Smooth muscle cell (in vitro differentiated cells): Measurements from ENCODE around the gene IGLL1. TPM values are rescaled to one million over a fixed set of nuclear protein-coding genes. Genes with fewer than 3 reads are reported as not detected.

ENCODE experiments used
- DNase-seq: peaks from one replicate; lab custom pipeline; 2025; ENCODE audit not compliant: unreplicated experiment; lab: John Stamatoyannopoulos, UW
- H2AFZ ChIP-seq: fragments of 200-600 bp; sonication (generic); 2 replicates; pipeline ENCODE4 v1.6.0; 2016; ENCODE audit warnings: antibody characterized with exemption, low read depth, mild to moderate bottlenecking
- H3F3A ChIP-seq: fragments of 200-600 bp; sonication (generic); 2 replicates; pipeline ENCODE4 v1.6.0; 2017; ENCODE audit warnings: antibody characterized with exemption, low read depth
- H3K27ac ChIP-seq: fragments of 200-600 bp; sonication (generic); 2 replicates; pipeline ENCODE4 v1.5.1; 2016; ENCODE audit warnings: low read depth, mild to moderate bottlenecking
- H3K27me3 ChIP-seq: fragments of 200-600 bp; sonication (generic); 2 replicates; pipeline ENCODE4 v1.6.1; 2016; ENCODE audit warnings: low read depth, mild to moderate bottlenecking
- H3K36me3 ChIP-seq: fragments of 200-600 bp; sonication (generic); 2 replicates; pipeline ENCODE4 v1.5.1; 2016; ENCODE audit warnings: low read depth
- H3K4me1 ChIP-seq: fragments of 200-600 bp; sonication (generic); 2 replicates; pipeline ENCODE4 v1.5.1; 2016; ENCODE audit warnings: low read depth
- H3K4me2 ChIP-seq: fragments of 200-600 bp; sonication (generic); 2 replicates; pipeline ENCODE4 v1.6.0; 2016; ENCODE audit warnings: mild to moderate bottlenecking
- H3K4me3 ChIP-seq: fragments of 200-600 bp; sonication (generic); 2 replicates; pipeline ENCODE4 v1.5.1; 2016; ENCODE audit warnings: mild to moderate bottlenecking
- H3K79me2 ChIP-seq: fragments of 200-600 bp; sonication (generic); 2 replicates; pipeline ENCODE4 v1.6.0; 2016; ENCODE audit warnings: low read depth, mild to moderate bottlenecking
- H3K9ac ChIP-seq: fragments of 200-600 bp; sonication (generic); 2 replicates; pipeline ENCODE4 v1.6.0; 2016; ENCODE audit warnings: low read depth
- H3K9me3 ChIP-seq: fragments of 200-600 bp; sonication (generic); replicated peaks from 2 replicates; pipeline ENCODE4 v1.5.1; 2016; ENCODE audit warnings: low read depth
- H4K20me1 ChIP-seq: fragments of 200-600 bp; sonication (generic); 2 replicates; pipeline ENCODE4 v1.6.0; 2016; ENCODE audit warnings: low read depth
- CTCF ChIP-seq: fragments of 200-600 bp; sonication (generic); IDR thresholded peaks from 2 replicates; pipeline ENCODE4 v1.5.1; 2017; ENCODE audit warnings: borderline replicate concordance, mild to moderate bottlenecking, antibody characterized with exemption; ENCODE audit not compliant: insufficient read depth, poor library complexity, severe bottlenecking
- WGBS: methylation state at CpG from one replicate; pipeline ENCODE4 v1.1.7; 2016; ENCODE audit warnings: low lambda C conversion rate; 5-methylcytosine and 5-hydroxymethylcytosine counted together
- polyA plus RNA-seq: library from polyadenylated mRNA; unstranded; fragments of >200 nt; fragmentation: Nextera tagmentation; extraction: Ambion mirVana; gene quantifications from 2 replicates; pipeline ENCODE4 v1.2.1, GENCODE V29; 2016
- total RNA-seq: library from RNA; depleted of rRNA; stranded (reverse); fragments of >200 nt; gene quantifications from 2 replicates; pipeline ENCODE4 v1.2.3, GENCODE V29; 2014

IGLL1 gene
- total and polyA plus RNA-seq, 2 experiments from 2014 or later = not detected

- no peak overlapping the region for H2AFZ ChIP-seq
- no peak overlapping the region for H3K9ac ChIP-seq
- no peak overlapping the region for H3K4me2 ChIP-seq
- no peaks in the 10 kb centered on the region for H3K4me1 ChIP-seq
- no peaks in the 10 kb centered on the region for H3F3A ChIP-seq
- H3K4me3 ChIP-seq = no peak overlapping the region
- H3K9me3 ChIP-seq = no peaks in the 10 kb centered on the region
- H3K27ac ChIP-seq = no peak overlapping the region
- no peaks in the 10 kb centered on the region for H3K27me3 ChIP-seq
- no peak for DNase-seq
- 89% methylated on average over 4 of the region's 4 CpGs for WGBS
- H4K20me1 ChIP-seq = no peaks in the 10 kb centered on the region
- no peak for TF ChIP-seq CTCF
- H3K79me2 ChIP-seq = no peaks in the 10 kb centered on the region
- no peaks in the 10 kb centered on the region for H3K36me3 ChIP-seq
These were observed 8.6 kb downstream of the IGLL1 start for GRCh38 chr22:23571486-23571885.

DNA sequence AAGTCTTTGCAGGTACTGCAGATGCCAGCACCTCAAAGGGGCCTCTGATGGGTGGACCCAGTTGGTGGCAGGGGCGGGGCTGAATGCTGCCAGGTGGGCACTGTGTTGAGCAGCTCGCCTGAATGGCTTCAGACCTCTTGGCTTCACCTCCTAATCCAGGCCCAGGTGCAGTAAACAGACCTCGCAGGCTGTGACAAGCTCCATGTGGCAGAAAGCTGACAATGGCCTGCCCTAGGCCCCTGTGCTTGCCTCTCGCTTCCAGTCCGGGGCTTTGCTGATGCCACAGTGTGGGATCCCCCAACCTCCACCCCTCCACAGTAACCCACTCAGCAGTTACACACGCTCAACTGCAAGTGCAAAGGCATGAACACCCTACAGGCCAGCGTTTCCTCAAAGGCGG is 9.4 kb downstream of the IGLL1 start:
- 93% methylated on average over 8 of the region's 8 CpGs for WGBS
- Histone ChIP-seq H3K4me2 (no peak overlapping the region), H3K79me2 (no peaks in the 10 kb centered on the region), H3K27me3 (peaks cover 5% of the 10 kb centered on the region), H3K4me1 (no peaks in the 10 kb centered on the region), H3F3A (no peaks in the 10 kb centered on the region), H3K27ac (no peak overlapping the region), H4K20me1 (no peaks in the 10 kb centered on the region), H3K36me3 (no peaks in the 10 kb centered on the region), H2AFZ (no peak overlapping the region), H3K9me3 (no peaks in the 10 kb centered on the region), H3K9ac (no peak overlapping the region), H3K4me3 (no peak overlapping the region)
- TF ChIP-seq CTCF = no peak
- no peak for DNase-seq

- no peak for DNase-seq
- Histone ChIP-seq H2AFZ (no peak overlapping the region), H3K27me3 (peaks cover 5% of the 10 kb centered on the region), H3K4me2 (no peak overlapping the region), H3K36me3 (no peaks in the 10 kb centered on the region), H3K4me1 (no peaks in the 10 kb centered on the region), H3F3A (no peaks in the 10 kb centered on the region), H3K4me3 (no peak overlapping the region), H3K27ac (no peak overlapping the region), H3K79me2 (no peaks in the 10 kb centered on the region), H3K9me3 (no peaks in the 10 kb centered on the region), H3K9ac (no peak overlapping the region), H4K20me1 (no peaks in the 10 kb centered on the region)
- no peak for TF ChIP-seq CTCF
- WGBS = 98% methylated on average over 10 of the region's 10 CpGs
These were observed 10.4 kb downstream of the IGLL1 start for GRCh38 chr22:23569716-23570115.

GRCh38 chr22:23569291-23569690 is 10.8 kb downstream of the IGLL1 start:
- no peak overlapping the region for H2AFZ ChIP-seq
- peaks cover 5% of the 10 kb centered on the region for H3K27me3 ChIP-seq
- DNase-seq = no peak
- no peak overlapping the region for H3K4me3 ChIP-seq
- H4K20me1 ChIP-seq = no peaks in the 10 kb centered on the region
- no peak overlapping the region for H3K27ac ChIP-seq
- H3K79me2 ChIP-seq = no peaks in the 10 kb centered on the region
- WGBS = 95% methylated on average over 8 of the region's 8 CpGs
- no peaks in the 10 kb centered on the region for H3F3A ChIP-seq
- no peak overlapping the region for H3K9ac ChIP-seq
- no peaks in the 10 kb centered on the region for H3K4me1 ChIP-seq
- H3K9me3 ChIP-seq = no peaks in the 10 kb centered on the region
- no peak overlapping the region for H3K4me2 ChIP-seq
- no peak for TF ChIP-seq CTCF
- H3K36me3 ChIP-seq = no peaks in the 10 kb centered on the region
